ENCODE results near the gene MRPL4.
A peak's percentile ranks its signal among the peaks of the same experiment; 100 is the strongest.

DNA sequence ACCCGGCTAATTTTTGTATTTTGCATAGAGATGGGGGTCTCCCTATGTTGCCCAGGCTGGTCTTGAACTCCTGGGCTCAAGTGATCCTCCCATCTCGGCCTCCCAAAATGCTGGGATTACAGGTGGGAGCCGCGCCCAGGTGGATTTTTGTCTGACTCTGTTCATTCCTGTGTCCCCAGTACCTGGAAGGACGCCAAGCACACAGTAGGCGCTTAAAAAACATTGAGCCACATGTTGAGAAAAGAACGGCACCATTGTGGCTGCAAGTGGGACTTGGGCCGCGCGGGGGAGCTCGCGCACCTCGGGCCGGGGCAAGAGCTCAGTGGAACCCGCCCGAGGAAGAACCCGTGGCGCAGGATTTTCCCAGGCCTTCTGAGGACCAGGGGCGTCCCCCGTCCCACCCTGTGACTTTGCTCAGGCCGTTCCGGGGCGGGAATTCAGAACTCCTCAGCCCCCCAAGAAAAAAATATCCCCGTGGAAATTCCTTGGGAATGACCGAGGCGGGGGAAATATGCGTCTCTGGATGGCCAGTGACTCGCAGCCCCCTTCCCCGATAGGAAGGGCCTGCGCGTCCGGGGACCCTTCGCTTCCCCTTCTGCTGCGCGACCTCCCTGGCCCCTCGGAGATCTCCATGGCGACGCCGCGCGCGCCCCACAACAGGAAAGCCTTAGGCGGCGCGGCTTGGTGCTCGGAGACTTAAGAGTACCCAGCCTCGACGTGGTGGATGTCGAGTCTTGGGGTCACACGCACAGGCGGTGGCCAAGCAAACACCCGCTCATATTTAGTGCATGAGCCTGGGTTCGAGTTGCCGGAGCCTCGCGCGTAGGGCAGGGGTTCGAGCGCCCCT, 17.5 kb downstream of the MRPL4 start:
- TF ChIP-seq CTCF (IDR thresholded peaks at IDR 0.05) (peak; percentile 91 to 96 (median 95)), POLR2A (IDR thresholded peaks at IDR 0.05) (peak in 1 of 2 donors; percentile 7)

Data from uterus (tissue), 2 donors.